GM10266 (cell line): ENCODE measurements around the gene CDKN2A.

Source experiments
- DNase-seq: peaks from one replicate; pipeline ENCODE4 v3.0.0; 2012; ENCODE audit errors: extremely low spot score
- CTCF ChIP-seq: IDR thresholded peaks from 2 replicates; pipeline ENCODE4 v1.5.1; 2012; ENCODE audit warnings: mild to moderate bottlenecking, low read depth; ENCODE audit not compliant: control insufficient read depth, insufficient read depth; ENCODE audit errors: missing control alignments

Gene CDKN2A

DNA sequence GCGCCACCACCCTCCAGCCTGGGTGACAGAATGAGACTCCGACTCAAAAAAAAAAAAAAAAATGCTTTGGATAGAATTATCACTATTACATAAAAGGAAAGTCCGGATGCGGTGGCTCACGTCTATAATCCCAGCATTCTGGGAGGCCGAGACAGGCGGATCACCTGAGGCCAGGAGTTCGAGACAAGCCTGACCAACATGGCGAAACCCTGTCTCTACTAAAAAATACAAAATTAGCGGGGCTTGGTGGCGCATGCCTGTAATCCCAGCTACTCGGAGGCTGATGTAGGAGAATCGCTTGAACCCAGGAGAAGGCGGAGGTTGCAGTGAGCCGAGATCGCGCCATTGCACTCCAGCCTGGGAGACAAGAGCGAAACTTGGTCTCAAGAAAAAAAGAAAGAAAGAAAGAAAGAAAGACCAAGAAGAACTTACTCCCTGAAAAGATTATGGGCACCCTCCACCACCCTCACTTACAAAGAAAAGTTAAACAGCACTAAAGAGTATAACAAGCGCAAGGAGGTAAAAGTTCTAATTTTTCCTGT is 17.8 kb downstream of the CDKN2A start:
- no peak for TF ChIP-seq CTCF
- no peak for DNase-seq

GRCh38 chr9:21974722-21975409 is 19.3 kb downstream of the CDKN2A start:
- DNase-seq, result peak; percentile 62
- no peak for TF ChIP-seq CTCF

- TF ChIP-seq CTCF, result no peak
- DNase-seq, result no peak
Measured at GRCh38 chr9:21974343-21974721, 19.9 kb downstream of the CDKN2A start.

DNA sequence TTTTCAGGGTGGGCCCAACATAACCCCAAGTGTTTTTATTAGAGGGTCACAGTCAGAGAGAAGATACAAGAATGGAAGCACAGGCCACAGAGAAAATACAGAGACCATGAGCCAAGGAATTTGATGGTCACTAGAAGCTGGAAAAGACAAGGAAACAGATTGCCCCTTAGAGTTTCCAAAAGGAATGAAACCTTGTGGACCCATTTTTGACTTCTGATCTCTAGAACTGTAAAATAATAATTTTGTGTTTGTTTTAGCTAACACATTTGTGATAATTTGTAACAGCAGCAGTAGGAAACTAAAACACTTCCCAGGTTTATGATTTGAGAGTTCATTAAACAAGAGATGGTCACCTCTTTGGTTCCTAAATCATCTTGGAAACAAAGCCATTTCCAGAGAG is 21.8 kb downstream of the CDKN2A start:
- no peak for DNase-seq
- TF ChIP-seq CTCF, result no peak

DNA sequence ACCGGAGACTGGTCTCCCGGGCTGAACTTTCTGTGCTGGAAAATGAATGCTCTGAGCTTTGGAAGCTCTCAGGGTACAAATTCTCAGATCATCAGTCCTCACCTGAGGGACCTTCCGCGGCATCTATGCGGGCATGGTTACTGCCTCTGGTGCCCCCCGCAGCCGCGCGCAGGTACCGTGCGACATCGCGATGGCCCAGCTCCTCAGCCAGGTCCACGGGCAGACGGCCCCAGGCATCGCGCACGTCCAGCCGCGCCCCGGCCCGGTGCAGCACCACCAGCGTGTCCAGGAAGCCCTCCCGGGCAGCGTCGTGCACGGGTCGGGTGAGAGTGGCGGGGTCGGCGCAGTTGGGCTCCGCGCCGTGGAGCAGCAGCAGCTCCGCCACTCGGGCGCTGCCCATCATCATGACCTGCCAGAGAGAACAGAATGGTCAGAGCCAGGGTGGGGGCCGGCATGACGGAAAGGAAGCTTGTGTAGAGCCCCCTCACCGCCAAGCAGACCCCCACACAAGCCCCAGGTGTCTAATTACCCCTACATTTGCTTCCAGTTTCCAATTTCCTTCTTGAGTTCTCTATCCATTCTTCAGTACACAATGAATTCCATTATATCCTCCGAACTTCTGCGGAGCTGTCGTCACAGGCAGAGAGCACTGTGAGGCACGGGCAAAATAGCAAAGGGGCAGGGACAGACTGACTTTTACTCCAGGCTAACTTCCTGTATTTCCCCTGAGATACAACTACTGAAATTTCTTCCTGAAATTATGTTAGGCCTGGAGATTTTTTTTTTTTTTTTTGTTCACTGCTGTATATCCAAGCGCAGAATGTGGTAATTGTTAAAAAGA is 23.2 kb downstream of the CDKN2A start:
- no peak for TF ChIP-seq CTCF
- DNase-seq, result no peak

GRCh38 chr9:21969951-21970799 is 24.0 kb downstream of the CDKN2A start:
- DNase-seq, result no peak
- no peak for TF ChIP-seq CTCF
